Measurements from ENCODE around the gene BAZ1B.
"Not testable (repeated sequence)": the region's sequence is repeated elsewhere in the genome, so short reads cannot be mapped to it uniquely, and the experiment has no call there.

The BAZ1B gene, protein sequence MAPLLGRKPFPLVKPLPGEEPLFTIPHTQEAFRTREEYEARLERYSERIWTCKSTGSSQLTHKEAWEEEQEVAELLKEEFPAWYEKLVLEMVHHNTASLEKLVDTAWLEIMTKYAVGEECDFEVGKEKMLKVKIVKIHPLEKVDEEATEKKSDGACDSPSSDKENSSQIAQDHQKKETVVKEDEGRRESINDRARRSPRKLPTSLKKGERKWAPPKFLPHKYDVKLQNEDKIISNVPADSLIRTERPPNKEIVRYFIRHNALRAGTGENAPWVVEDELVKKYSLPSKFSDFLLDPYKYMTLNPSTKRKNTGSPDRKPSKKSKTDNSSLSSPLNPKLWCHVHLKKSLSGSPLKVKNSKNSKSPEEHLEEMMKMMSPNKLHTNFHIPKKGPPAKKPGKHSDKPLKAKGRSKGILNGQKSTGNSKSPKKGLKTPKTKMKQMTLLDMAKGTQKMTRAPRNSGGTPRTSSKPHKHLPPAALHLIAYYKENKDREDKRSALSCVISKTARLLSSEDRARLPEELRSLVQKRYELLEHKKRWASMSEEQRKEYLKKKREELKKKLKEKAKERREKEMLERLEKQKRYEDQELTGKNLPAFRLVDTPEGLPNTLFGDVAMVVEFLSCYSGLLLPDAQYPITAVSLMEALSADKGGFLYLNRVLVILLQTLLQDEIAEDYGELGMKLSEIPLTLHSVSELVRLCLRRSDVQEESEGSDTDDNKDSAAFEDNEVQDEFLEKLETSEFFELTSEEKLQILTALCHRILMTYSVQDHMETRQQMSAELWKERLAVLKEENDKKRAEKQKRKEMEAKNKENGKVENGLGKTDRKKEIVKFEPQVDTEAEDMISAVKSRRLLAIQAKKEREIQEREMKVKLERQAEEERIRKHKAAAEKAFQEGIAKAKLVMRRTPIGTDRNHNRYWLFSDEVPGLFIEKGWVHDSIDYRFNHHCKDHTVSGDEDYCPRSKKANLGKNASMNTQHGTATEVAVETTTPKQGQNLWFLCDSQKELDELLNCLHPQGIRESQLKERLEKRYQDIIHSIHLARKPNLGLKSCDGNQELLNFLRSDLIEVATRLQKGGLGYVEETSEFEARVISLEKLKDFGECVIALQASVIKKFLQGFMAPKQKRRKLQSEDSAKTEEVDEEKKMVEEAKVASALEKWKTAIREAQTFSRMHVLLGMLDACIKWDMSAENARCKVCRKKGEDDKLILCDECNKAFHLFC (N-terminal part only)

DNA sequence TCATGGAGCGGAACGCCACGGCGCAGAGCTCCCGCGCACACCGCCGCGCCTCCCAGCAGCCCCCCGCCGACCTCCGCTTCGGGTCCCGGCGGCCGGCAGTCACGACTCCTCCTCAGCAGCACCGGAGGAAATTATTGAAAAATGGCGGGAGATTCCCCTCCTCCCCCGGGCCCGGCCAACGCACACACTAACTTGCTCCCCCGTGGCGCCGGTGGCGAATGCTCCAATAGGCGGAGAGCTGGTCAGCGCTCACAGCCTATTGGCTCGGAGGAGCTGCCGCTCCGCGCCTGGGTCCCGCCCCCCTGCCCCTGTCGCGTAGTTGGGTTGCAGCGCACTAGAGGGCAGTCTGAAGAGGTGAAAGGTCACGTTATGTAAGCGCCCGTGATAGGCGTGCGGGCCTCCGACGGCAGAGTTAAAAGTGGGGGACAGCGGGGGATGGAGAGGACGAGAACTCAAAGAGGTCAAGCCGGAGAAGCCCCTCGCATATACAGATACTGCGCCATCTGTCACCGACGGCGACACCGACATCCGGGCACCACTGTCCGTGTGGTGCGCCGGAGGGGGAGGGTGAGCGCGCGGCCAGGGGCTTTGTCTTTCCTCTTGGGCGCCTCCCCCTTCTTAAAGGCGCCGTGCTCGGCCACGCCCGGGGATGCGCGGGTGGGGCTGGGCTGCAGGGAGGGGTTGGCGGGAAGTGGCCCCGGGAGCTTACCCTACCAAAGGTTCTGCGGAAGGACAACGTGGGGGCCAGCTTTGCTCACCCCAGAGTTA lies at the start of gene BAZ1B:
Gene BAZ1B, minus strand, starts transcription at position 189 of the 768 bp plus-strand sequence. CDS start 360 bp downstream, outside the sequence.
- DNase-seq, result peak; percentile 85 to 99 (median 96)

GRCh38 chr7:73570977-73571376 lies 48.9 kb upstream of the BAZ1B start:
- DNase-seq, result no peak

- no peak for DNase-seq
These were observed 48.4 kb upstream of the BAZ1B start for GRCh38 chr7:73570521-73570920.

GRCh38 chr7:73569042-73569608 lies 47.0 kb upstream of the BAZ1B start:
- DNase-seq, result no peak

DNA sequence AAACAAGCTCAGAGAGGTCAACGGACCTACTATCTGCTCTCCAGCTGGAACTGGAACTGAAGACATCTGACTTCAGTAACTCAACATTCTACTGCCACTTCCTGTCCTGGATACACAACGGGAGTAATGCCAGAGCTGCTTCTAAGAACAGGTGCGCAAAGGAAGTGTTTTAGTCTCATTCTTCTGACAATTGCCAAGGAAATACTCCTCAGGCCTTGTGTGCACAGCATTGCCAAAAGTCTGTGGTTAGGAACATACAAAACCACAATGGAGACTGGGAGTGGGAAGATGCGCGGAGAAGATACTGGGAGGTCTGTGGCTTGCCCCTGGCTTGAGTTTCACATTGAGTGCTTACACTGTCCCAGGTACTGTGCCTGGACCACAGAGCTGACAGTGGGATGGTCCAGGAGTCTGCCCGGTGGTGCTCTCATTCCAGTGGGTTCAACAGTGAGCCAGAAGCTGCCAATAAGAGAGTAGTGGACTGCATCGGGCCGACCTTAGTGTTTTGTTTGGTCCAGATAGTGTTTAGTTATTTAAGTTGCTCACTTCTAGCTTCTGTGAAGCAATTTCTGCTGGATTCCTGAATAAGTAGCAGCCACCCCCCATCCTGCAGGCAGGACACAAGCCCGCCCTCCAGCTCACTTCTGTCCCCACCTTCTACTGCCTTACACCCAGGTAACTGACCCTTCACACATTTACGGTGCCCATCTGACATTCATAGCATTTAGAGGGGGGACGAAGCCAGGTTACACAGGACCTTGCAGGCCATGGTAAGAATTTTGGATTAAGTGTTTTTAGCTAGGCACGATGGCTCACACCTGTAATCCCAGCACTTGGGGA lies 46.0 kb upstream of the BAZ1B start:
- no peak for DNase-seq

DNA sequence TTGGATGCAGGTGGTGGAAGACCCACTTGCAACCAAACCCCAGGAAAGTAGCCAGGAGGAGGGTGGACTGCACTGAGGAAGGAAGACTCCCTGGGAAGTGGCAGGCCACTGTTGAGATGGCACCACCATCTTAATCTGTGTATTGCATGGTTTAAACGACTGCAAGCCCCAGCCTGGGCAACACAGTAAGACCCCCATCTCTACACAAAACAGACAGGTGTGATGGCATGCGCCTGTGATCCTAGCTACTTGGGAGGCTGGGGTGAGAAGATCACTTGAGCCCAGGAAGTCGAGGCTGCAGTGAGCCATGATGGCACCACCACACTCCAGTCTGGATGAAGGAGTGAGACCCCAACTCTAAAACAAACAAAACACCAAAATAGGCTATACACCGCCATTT lies 45.0 kb upstream of the BAZ1B start:
- no peak for DNase-seq

- not testable (repeated sequence) for DNase-seq
These were observed 44.3 kb upstream of the BAZ1B start for GRCh38 chr7:73566431-73566830.

GRCh38 chr7:73565675-73566340 lies 43.7 kb upstream of the BAZ1B start:
- DNase-seq, result no peak

DNA sequence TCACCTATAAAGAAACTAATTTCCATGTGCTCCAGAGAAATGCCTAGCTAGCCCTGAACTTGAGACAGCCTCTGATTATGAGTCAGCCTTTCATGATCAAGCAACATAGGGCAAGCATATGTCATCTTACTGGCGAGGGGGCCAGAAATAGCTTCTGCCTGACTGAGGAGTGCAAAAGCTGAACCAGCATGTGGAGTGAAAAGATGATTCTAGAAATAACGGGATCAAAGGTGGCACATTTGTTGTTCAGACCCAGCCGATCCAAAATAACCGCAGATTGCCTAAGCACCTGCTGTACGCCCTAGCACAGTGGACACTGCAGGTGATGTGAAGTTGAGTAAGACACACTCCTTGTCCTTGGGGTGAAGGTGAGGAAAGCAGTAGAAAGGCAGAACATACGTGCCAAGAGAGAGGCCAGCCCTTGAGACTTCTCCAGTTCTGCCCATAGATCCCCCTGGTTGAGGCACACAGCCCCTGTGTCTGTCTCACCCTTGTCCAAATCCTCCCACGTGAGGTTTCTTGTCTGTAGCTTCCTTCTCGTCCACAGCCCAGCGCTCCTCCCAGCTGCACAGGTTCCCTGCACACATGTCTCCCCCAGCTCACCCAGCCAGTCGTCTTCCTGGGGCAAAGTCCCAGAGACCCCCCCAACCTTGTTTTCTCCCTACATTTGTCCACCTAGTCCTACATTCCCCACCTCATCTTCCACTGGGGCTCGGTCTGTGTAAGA lies 38.2 kb upstream of the BAZ1B start:
- no peak for DNase-seq

GRCh38 chr7:73557397-73558257 lies 35.5 kb upstream of the BAZ1B start, which contains the start of gene BCL7B:
Gene BCL7B, minus strand, starts transcription at chr7:73557690. Its CDS starts 112 bp downstream, at chr7:73557578.
- peak in 45 of 56 donors; percentile 6 to 82 (median 62) for DNase-seq

GRCh38 chr7:73557108-73557396 lies 35.0 kb upstream of the BAZ1B start:
- peak; percentile 46 to 95 (median 85) for DNase-seq

- no peak for DNase-seq
These were observed 34.4 kb upstream of the BAZ1B start for GRCh38 chr7:73556208-73557107.

GRCh38 chr7:73555411-73555982 lies 33.4 kb upstream of the BAZ1B start:
- DNase-seq, result no peak

- DNase-seq, result not testable (repeated sequence)
These were observed 28.0 kb upstream of the BAZ1B start for GRCh38 chr7:73550093-73550492.

DNA sequence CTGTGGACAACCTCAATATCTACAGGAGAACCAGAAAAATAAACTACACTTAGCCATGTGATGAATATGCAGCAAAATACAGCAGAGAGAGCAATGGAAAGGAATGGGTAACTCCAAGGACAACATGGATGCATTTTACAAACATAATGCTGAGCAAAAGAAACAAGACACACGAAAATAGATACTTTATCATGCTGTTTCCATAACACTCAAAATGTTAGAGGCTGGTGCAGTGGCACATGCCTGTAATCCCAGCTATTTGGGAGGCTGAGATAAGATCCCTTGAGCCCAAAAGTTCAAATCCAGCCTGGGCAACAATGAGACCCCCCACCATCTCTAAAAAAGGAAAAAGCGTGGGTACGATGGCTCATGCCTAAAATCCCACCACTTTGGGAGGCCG lies 27.1 kb upstream of the BAZ1B start:
- no peak for DNase-seq

DNA sequence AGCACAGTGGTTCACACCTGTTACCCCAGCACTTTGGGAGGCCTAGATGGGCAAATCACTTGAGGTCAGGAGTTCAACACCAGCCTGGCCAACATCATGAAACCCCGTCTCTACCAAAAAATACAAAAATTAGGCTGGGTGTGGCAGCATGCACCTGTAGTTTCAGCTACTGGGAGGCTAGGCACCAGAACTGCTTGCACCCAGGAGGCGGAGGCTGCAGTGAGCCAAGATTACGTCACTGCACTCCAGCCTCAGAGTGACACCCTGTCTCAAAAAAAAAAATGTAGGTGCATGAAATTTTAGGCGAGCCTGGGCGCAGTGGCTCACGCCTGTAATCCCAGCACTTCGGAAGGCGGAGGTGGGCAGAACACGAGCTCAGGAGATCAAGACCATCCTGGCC lies 25.7 kb upstream of the BAZ1B start:
- DNase-seq, result no peak
